Thyroid gland (tissue), 4 donors: ENCODE data around the gene TNIP3.

ENCODE experiments used
- POLR2A ChIP-seq, 2 donors: fragments of 450-650 bp; IDR thresholded peaks; one replicate each; pipeline ENCODE4 v1.6.1; 2017; ENCODE audit warnings: antibody characterized with exemption in 2 of 2, mild to moderate bottlenecking in 2 of 2, moderate library complexity in 1 of 2
- TF ChIP-seq, protein P1 (sequence below), 6 experiments: fragments of 200-600 bp in 3 of 6; fragments of 450-650 bp in 3 of 6; sonication (generic) in 3 of 6; IDR thresholded peaks; one replicate each; pipeline ENCODE4 v1.5.1; 2016 to 2019; ENCODE audit warnings: antibody characterized with exemption in 6 of 6, mild to moderate bottlenecking in 2 of 6, inconsistent platforms in 1 of 6, moderate library complexity in 1 of 6

DNA sequence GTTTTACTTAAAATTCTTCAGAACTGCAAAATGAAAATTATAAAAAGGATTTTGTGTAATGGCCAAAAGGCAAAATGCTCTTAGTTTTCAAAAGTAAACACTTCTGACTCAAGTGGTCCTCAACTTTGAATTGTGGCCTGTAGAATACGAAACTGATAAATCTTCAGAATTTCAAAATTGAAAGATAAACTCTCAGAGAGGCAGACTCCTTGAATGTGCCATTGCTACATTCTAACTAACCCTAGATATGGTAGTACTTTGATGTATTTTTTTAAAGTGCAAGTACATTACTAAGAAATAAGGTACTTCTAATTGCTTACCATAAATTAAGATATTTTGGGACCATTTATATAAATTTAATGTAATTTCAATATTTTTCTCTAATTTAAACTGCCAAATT is 44.4 kb downstream of the TNIP3 start:
- TF ChIP-seq, protein P1, sequence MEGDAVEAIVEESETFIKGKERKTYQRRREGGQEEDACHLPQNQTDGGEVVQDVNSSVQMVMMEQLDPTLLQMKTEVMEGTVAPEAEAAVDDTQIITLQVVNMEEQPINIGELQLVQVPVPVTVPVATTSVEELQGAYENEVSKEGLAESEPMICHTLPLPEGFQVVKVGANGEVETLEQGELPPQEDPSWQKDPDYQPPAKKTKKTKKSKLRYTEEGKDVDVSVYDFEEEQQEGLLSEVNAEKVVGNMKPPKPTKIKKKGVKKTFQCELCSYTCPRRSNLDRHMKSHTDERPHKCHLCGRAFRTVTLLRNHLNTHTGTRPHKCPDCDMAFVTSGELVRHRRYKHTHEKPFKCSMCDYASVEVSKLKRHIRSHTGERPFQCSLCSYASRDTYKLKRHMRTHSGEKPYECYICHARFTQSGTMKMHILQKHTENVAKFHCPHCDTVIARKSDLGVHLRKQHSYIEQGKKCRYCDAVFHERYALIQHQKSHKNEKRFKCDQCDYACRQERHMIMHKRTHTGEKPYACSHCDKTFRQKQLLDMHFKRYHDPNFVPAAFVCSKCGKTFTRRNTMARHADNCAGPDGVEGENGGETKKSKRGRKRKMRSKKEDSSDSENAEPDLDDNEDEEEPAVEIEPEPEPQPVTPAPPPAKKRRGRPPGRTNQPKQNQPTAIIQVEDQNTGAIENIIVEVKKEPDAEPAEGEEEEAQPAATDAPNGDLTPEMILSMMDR (IDR thresholded peaks at IDR 0.05) = no peak
- TF ChIP-seq POLR2A (IDR thresholded peaks at IDR 0.05) = no peak
